OCI-M1 (cell line): ENCODE results near the gene UTP11.

Experiments used
- DNase-seq: peaks from one replicate; lab custom pipeline; 2025; lab: John Stamatoyannopoulos, UW

The UTP11 gene

DNA sequence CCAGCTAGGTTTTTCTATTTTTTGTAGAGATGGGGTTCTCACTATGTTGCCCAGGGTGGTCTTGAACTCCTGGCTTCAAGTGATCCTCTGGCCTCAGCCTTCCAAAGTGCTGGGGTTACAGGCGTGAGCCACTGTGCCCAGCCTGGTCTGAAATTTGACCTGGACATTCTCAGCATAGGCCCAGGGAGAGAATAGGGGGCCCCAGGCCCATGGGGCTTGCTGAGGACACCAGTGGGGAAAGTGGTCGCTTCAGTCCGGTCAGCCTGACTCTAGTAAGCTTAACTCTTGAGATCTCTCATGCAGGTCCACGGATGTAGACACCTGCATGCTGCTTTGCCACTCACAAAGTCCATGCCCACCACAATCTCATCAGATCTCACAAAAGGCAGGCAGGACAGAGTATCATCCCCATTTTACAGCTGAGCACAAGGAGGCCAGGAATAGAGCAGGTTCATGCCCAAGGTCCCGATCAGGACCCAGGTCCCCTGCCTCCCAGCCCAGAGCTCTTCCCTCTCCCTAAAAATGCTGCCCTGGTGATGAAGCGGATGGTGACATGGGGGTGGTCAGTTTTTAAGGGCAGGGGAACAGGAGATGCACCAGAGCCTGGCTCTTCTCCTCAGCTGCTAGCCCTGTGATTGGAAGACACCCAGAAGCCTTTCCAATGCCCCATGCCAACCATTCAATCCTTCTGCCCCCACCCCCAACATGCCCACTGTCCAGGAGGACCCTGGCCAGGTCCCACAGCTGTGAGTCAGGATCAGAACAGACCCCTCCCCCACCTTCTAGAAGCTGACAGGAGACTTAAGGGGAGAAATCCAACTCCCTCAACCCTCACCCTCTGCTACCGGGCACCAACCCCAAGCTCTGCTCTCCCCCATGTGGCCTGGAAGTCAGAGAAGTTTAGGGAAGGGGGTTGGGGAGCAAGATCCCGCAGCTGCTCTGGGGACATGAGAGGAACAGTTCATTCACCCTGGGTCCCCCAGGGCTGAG lies 9.0 kb upstream of the UTP11 start:
- DNase-seq: peak; percentile 61

- DNase-seq: peak; percentile 61
Observed at GRCh38 chr1:38004284-38005108, 8.0 kb upstream of the UTP11 start.

- peak; percentile 69 for DNase-seq
Observed at GRCh38 chr1:38005195-38006007, 7.1 kb upstream of the UTP11 start, which contains the start of gene FHL3. FHL3 (minus strand) TSS chr1:38005514; CDS start chr1:37999412, 6,102 bp downstream.

DNA sequence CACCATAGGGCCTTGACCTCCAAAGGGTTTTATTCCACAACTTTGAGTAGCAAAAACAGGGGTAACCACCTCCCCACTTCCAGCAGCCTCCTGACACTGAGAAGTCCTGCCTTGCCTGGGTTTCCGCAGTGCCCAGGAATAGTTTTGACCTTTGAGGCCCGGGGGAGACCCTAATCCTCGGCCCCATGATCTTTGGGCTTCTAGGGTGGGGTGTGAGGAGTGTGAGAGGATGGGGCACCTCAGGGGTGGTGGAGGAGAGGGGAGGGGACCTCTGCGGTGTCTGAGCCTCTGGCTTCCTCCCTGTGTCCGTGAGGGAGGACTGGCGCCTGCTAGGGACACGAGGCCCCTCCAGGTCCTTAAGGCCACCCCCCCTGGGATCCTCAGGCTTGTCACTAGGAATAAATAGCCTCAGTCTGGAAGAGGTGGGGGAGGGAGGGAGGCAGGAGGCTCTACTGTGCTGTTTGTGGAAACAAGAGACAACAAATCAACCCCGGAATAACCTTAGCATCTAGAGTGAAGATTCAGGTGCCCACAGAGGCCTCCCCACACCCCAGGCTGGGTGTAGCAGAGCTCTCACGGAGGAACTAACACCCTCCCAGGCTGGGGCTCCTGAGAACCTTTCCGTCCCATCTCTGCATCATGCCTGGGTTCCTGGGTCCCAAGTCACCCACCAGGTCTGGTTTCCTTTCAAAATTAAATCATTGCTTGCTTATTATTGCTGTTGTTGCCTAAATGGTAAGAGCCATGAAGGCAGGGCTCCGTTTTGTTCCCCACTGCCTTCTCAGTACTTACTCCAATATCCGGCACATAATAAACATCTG lies 6.3 kb upstream of the UTP11 start:
- no peak for DNase-seq

DNA sequence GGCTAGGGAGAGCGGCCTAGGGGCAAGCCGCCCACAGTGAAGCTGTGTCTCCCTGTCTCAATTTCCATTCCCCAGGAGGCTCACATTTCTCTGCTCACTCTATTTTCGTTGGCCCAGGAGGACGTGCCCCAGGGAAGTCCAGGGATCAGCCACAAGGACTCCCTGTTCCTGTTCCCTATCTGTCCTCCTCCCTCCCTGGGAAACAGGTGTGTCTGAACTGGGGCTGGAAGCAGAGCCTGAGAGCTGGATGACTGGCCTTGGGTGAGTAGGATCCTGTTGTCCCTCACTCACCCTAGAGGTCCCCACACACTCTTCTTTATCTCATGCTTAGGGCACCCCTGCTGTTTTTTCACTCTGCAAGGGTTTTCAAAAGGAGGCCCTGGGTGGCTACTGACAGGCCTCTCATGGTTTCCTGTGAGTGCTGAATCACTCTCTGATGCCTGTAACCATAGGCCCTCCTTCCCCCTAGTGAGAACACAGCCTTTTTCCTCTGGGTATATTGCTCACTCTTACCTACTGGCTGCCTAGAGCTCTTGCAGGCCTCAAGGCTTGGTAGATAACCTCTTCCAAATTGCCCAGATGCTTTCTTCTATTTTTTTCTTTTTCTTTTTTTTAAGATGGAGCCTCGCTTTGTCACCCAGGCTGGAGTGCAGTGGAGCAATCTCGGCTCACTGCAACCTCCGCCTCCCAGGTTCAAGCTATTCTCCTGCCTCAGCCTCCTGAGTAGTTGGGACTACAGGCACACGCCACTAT lies 3.3 kb upstream of the UTP11 start:
- peak; percentile 74 for DNase-seq

DNA sequence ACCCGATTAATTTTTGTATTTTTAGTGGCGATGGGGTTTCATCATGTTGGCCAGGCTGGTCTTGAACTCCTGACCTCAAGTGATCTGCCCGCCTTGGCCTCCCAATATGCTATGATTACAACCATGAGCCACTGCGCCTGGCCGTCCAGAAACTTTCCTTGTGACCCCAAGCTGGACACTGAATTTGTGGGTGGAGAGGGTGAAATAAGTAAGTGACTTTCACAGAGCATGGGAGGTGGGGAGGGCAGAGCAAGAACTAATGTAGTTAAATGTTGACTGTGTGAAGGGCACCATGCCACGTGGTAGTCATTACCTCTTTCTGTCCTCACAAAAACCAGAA lies 2.7 kb upstream of the UTP11 start:
- no peak for DNase-seq

DNA sequence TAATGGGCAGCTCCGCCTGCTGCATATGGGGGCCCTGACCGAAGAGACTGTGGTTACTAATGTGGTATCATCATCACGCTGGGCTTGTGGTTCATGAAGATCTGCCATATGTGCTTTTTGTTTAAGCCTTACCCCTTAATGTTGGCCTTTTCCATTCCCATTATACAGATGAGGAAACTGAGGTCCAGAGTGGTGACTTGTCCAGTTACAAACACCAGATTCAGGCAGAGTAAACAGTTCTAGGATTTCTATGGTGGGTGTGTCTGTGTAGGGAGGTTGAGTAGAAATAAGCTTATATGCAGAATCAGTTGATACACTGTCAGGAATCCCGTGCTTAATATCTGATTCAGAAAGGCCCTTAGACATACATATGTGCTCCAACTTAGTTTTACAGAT lies 691 bp downstream of the UTP11 start:
- no peak for DNase-seq

DNA sequence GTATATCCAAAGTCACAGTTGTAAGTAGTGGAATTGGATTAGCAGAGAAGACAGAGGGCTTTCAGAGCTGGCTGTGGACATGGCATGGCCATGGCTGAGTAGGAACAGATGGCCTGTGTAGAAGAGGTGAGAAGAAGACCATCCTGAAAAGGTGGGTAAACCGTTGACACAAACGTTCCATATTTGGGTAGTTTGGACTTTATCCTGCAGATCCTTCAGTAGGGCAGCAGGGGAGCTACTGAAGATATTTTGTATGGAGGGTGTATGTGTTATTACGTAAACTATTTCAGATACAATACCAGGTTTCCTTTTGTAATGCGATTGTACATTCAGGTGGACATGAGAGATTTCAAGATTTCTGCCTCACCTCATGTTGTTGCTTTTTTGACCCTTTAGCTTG lies 1.6 kb downstream of the UTP11 start:
- no peak for DNase-seq

GRCh38 chr1:38014724-38015424 lies 2.3 kb downstream of the UTP11 start:
- DNase-seq: no peak

DNA sequence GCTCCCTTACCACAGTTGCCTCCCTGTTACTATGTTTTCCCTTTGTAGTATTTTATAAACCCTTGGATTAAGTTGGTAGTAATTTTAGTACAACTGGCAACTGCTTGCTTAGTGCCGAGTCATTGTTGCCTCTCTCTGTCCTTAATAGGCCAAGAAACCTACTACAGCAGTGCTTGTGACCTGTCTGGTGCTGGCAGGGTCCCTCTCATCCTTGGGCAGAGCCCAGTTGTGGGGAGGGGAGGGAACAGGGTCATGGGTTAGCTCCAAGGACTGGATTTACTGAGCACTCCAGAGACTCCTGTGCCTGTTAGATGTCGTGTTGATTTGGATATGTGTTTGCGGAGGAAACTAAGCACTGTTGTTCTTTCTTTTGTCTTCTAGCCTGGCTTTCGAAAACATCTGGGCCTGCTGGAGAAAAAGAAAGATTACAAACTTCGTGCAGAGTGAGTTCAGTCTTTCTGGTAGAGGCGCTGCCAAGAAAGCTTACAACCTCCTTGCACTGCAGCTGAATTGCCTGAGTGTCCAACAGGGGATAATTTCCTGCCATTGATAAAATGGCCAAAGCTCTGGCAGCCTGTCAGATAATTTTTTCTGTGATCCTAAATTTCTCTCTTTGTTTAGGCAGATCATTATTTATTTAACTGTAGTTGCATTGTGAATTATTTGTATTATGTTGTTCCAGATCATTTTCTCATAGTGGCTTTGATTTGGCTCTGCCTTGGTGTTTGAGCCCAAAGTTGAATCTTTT lies 3.6 kb downstream of the UTP11 start:
- no peak for DNase-seq

DNA sequence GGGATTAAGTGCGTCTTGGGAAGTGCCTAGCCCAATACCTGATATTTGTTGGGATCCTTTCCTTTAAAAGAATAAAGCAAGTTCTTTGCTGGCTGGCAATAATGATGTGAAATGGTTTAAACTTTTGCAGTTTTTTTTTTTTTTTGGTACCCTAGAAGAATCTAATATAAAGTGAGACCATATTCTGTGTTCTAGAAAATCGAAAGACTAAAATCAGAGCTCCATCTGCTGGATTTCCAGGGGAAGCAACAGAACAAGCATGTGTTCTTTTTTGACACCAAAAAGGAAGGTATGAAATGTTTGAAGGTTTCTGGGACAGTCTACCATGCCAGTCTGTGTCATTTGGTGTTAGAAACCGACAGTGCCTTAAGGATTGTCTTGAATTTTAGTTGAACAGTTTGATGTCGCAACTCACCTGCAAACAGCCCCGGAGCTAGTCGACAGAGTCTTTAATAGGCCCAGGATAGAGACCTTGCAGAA lies 6.4 kb downstream of the UTP11 start:
- peak; percentile 59 for DNase-seq

GRCh38 chr1:38020396-38020795 lies 7.9 kb downstream of the UTP11 start:
- no peak for DNase-seq

DNA sequence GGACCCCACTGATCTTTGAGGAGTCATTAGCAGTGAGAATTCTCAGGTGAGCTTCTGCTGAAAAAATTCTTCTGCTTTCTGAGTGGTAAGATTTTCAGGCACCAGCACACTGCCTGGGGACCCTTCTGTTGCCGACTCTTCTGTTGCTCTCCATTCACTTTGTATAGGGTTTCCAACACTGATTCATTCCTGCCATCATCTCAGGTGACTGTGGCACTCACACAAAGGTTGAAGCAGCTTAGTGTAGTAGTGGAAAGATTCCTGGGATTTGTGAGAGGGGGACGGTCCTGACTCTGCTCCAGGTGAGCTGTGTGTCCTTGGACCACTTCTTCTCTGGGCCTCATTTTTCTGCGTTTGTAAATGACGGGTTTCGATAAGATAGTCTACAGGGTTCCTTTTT lies 9.4 kb downstream of the UTP11 start:
- DNase-seq: no peak

GRCh38 chr1:38022810-38023209 lies 10.3 kb downstream of the UTP11 start:
- no peak for DNase-seq

GRCh38 chr1:38025233-38025632 lies 12.7 kb downstream of the UTP11 start:
- DNase-seq: no peak

- no peak for DNase-seq
Observed at GRCh38 chr1:38025664-38026063, 13.1 kb downstream of the UTP11 start.

DNA sequence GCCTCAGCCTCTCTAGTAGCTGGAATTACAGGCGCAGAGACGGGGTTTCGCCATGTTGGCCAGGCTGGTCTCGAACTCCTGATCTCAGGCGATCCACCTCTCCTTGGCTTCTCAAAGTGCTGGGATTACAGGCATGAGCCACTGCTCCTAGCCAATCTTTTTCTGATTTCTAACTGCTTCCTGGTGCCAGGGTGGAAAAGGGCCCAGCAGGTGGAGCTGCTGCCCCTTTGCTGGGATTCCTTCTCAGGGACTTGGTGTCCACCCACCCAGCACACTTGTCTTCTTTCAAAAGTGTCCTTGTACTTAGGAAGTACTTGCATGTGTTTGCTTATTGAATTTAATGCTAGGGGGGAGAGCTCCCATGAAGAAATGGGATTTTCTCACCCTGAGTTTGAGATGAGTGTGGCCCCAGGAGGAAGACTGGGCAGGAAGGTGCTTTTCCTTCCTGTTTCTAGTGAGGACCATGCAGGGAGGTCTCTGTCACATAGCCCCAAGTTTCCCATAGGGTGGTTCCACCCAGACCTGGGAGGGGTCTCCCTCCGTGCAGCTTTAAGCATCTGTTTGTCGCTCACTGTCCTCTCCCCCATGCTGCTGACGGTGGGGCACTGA lies 14.2 kb downstream of the UTP11 start:
- peak; percentile 55 for DNase-seq
